Adipose tissue (tissue), 3 donors: Measurements from ENCODE around the gene DAB2IP. TPM values are rescaled to one million over a fixed set of nuclear protein-coding genes. Genes with fewer than 3 reads are reported as not detected.

Experiments
- H3K27ac ChIP-seq: one replicate; pipeline ENCODE4 v1.5.1; 2013; ENCODE audit warnings: low read depth, low read length
- WGBS, 3 donors: extraction: QIAGEN DNeasy Blood & Tissue Kit; methylation state at CpG; one replicate each; pipeline ENCODE4 v1.1.7; 2013; 5-methylcytosine and 5-hydroxymethylcytosine counted together
- polyA plus RNA-seq, 3 donors: library from polyadenylated mRNA; stranded (reverse); fragments of 200-250 nt; gene quantifications; one replicate each; pipeline ENCODE4 v1.2.3, GENCODE V29; 2013
- donor health status: healthy with polysubstance abuse.
- donor health status: Bipolar disorder and iron deficiency.
- donor health status: healthy.

Gene DAB2IP
- polyA plus RNA-seq, 3 donors: 9.7 to 29.9 (median 20.6) TPM

DNA sequence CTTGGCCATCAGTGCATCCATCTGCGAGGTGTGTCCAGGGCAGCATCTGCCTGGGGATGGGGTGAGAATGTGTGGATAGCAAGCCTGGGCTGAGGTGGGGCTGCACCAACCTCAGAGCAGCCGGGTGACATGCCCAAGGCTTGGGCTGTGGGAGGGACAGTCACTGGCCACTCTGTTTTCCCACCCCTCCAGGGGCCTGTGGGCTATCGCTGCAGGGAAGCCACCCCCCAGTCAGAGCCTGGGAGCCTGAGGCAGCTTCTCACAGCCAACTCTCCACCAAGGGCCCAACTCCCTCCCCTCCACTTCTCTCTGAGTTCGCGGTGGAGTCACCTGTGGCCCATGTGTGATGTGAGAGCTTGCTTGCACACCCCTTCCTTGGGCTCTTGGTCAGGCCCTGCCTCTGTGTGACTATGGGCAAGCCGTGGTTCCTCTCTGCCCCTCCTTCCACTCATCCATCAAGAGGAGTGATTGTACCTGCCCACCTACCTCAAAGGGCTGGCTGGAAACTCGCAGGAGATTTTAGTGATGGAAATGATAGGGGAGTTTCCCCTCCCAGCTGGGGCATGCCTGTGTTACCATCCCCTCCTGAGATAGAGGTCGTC lies 54.8 kb downstream of the DAB2IP start:
- no peak overlapping the region for H3K27ac ChIP-seq
- WGBS, 3 donors: 75 to 89% (median 86%) methylated on average over 8 of the region's 8 CpGs

DNA sequence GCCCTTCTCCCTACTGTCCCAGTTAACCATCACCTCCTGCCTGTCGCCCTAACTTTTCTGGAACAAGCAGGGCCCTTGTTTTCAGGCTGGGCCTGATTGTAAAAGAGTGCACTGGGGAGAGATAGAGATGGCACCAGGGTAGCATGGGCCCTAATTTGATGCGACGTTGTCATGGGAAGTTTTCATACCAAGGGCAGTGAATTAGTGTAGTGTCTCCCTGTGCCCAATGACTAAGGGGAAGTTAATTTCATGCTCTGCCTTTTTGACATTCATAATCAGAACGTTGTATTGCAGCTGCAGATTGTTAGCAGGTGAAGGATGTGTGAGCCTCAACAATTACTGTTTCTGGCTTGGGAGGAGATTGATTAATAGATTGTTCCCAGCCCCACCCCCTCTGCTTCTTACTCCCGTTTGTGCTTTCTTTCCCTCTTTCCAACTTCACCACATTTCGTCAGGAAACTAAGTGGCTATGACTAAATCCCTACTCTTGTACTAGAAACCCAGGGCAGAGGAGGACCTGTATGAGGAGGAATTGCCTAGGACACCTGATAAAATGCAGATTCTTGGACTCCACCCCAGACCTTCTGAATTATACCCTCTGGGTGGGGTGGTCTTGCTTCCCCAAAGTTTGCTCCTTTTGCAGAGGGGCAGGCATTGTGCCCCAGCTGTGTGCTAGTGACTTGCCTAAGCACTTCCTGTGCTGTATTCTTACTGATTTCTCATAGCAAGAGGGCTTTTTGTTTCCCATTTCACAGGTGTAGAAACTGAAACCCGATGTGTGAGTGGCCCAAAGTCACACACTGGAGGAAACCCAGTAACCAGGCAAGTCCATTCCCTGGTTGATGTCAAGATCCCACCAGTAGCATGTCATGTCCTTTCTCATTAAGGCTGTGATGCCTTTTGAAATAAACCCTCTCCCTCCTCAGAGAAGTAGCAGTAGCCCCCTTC lies 56.3 kb downstream of the DAB2IP start:
- H3K27ac ChIP-seq: no peak overlapping the region
- 57 to 76% (median 59%) methylated on average over 7 of the region's 7 CpGs for WGBS, 3 donors

DNA sequence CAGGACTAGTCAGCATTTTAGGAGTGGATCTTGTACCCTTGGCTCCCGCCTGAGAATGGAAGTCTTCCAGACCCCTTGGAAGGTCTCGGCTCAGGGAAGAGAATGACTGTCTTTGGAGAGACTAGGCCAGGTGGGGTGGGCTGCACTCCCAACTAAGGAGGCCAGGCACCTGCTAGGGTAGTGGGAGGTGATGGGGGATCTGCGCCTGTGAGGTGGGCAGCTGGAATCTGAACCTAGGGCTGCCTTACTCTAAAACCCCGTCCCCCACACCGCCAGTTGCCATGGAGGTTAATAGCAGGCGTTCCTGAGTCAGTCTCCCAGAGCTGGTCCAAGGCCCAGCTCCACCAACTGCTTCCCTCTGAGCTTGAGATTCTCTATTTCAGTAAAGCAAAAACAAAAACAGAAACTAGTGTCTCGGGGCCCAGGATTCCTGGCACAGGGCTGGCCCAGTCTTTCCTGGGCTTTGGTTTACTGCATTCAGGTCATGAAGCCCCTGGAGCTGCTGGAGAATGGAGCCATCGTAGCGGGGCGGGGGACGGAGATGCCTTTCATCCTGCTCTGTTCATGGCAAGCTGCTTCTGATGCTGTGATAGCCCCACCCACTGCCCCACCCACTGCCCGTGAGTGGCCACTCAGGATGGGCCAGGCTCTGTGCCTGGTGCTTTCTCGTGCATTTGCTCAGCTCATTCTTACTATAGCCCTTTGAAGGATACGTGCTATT lies 57.5 kb downstream of the DAB2IP start:
- no peak overlapping the region for H3K27ac ChIP-seq
- 90 to 92% (median 91%) methylated on average over 14 of the region's 14 CpGs for WGBS, 3 donors

DNA sequence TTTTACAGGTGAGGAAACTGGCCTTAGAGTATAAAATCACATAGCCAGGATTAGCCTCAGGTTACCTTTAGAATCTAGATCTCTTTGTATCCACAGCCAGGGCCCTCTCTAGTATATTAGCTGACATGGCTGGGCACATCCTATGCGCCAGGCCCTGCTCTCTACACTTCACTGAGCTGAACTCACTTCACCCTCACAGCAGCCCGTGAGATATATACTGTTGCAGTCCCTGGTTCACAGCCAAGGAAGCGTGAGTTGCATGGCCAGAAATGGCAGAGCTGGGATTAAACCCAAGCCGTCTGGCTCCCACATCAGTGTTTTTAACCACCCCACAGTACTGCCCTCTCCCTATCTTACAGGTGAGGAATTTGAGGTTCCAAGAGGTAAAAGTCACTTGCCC lies 58.4 kb downstream of the DAB2IP start:
- H3K27ac ChIP-seq: no peak overlapping the region
- WGBS, 3 donors: 64 to 91% (median 83%) methylated on average over 4 of the region's 4 CpGs

DNA sequence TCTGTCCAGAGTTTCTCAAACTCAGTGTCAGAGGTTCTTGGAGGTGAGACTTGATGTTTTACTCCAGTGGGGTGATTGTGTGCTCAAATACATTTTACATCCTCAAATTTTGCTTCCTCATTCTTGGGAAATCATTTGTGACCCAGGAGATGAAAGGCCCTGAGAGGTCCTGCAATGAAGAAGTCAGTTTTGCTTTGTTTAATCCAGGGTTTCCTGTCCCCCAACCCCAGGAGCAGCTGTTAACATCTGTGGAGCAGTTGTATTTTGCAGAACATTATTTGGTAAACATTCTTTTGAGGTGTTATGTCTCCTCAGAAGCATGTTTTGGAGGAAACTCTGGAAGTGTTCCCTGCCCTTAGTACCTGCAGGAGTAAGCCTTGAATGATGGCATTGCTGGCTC lies 59.8 kb downstream of the DAB2IP start:
- H3K27ac ChIP-seq: no peak overlapping the region

DNA sequence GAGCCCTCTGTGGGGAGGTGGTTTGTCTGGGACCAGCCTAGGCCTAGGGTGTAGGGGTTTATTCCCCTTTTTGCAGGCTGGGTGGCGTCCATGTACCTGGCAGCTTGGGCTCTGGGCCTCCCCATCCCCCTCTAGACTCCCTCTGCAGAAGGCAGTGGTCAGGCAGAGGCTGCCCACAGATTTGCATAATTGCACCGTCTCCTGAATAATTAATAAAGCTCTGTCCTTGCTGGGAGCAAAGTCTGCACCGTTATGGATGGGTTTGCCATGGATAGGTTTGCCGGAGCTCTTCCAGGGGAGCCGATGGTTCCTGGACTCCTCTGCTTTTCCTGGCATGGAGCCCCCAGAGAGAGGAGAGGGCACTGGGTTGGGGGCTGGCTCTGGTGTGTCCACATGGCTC lies 60.4 kb downstream of the DAB2IP start:
- no peak overlapping the region for H3K27ac ChIP-seq
- WGBS, 3 donors: 90 to 91% (median 90%) methylated on average over 5 of the region's 5 CpGs

DNA sequence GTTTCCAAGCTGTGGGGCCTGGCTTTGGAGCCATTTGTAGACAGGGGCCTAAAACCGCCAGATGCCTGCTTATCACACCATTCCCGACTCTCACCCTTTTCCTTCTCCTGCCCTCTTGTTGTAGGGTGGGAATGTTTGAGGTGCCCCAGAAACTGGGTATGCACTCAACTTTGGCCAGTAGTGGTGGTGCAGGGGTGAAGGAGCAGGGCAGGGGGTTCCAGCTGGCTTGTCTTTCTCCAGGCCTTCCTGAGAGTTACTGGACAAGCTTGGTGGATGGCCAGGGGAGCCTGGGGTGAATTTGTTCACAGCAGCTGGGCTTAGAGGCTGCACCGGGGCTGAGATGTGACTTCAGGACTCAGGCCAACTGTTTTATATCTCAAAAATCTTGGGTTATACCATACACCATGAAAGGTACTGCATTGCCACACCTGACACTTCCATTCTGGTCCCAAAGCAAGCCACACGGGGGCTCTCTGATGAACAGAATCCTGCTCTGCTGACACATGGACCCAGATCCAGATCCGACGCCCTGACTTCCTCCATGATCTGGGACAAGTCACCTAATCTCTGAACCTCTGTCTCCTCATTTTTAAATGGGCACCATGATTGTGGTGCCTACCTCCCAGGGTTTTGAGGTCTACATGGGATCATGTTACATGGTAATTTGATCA lies 62.1 kb downstream of the DAB2IP start:
- no peak overlapping the region for H3K27ac ChIP-seq
- 85 to 93% (median 86%) methylated on average over 6 of the region's 6 CpGs for WGBS, 3 donors

DNA sequence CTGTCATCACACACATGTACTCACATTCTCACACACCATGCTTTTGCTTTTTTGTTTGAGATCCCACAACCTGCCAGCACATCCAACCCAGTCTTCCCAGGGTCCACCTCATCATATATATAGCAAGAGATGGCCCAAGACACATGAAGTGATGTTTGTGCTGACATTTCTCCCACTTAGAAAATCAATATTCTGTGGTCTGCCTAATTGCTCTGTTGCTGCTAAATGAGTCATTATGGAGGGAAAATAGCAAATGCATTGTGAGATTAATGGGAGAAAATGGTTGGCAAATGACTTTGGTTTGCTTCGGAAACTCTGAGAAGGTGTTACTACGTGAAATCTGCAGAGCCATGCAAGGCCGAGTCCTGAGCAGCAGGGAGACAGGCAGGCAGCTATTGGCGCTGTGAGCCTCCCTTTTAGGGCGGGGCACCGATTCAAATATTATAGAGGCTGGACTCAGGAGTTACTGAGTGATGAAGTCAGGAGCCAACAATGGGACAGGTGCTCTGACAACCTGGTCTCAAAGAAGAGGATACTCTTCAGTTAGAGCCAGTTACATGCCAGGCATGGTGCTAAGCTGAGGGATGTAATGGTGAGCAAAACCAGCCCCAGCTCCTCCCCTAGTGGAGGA lies 62.8 kb downstream of the DAB2IP start:
- H3K27ac ChIP-seq: no peak overlapping the region
- 90 to 95% (median 94%) methylated on average over 6 of the region's 6 CpGs for WGBS, 3 donors

DNA sequence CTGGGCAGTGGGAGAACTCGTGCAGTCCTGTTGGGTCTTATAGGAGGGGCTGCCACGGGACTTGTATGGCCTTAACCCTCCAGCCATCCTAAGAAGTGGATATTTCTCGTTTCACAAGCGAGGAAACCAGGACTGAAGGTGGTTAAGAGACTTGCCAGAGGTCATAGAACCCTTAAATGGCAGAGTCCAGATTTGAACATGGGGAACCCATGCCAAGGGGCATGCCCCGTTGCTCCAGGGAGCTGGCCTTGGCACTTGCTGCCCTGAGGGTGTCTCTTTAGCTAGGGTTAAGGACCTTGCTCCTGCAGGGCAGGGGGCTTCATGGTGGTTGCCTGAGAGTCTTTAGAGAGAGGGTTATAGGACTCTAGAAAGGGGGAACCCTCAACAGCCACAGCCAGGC lies 63.4 kb downstream of the DAB2IP start:
- no peak overlapping the region for H3K27ac ChIP-seq
- WGBS, 3 donors: 91 to 95% (median 94%) methylated on average over 5 of the region's 5 CpGs

DNA sequence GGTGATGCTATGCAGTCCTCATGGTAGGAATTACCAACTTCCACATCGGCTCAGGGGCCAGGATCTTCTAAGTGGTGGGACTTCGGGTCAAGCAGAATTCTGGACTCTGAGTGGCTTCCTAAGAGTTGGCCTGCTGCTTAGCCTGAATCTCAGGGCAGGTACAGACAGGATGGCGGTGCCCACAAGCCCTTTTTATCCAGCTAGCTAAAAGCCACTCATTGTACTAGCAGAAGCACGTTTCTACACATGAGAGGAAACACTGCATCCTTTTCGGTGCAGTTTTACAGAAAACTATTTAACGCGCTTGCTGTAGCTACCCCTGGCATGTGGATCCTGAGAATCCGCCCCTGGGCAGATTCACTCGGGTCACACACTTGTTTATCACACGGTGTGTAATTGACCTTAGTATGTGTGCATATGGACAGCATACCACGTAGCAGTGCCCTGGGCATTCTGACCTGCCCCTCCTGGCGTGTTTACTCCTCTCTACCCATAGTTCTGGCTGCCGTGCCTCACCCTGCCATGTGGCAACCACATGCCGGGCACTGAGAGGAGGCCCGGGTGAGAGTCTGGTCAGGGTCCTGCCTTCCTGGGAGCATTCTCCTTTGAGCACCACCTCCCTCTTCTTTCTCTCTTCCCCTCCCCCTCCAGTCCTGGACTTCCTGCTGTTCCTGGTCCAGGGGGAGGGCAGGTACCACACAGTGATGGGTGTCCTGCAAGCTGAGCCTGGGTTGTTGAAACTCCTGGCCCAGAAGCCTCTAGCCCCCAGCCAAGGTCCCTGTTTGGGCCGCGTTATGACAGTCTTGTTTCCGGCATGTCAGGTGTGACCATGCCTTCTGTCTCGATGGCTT lies 65.9 kb downstream of the DAB2IP start:
- 83 to 90% (median 86%) methylated on average over 19 of the region's 19 CpGs for WGBS, 3 donors
- H3K27ac ChIP-seq: no peak overlapping the region

DNA sequence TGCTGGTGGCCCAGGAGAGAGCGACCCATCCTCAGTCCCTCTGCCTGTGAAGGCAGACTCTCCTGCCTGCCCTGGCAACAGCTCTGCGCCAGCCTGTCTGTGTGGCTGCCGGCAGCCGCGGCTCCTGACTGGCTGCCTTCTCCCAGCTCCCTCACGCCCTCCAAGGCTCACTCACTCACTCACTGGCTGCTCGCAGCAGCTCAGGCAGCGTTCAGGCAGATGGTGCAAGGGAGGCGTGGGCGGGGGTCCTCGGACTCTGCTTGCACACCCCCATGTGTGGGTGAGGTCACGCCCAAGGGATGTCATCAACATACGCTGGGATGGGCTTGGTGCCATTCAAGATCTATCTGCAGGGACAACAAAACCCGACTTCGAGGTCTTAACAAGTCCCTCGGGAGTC lies 66.7 kb downstream of the DAB2IP start:
- WGBS, 3 donors: 71 to 74% (median 72%) methylated on average over 16 of the region's 16 CpGs
- no peak overlapping the region for H3K27ac ChIP-seq

DNA sequence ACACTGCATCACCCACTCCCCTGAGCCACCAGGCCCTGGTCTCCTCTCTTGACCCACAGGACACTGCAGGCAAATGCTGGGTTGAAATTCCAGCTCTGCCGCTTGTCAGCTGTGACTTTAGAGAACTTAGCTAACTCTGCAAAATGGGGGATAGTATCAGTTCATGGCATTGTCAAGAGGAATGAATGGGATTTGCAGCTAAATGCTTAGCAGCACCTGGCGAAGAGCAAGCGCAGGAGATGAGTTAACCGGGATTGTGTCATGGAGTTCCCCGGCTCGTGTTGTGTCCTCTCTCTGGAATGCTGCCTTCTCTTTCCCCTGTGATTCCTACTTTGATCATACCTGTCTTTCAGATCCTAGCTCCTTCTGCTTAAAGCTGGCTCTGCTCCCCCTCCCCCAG lies 67.1 kb downstream of the DAB2IP start:
- H3K27ac ChIP-seq: no peak overlapping the region
- WGBS, 3 donors: 88 to 91% (median 91%) methylated on average over 6 of the region's 6 CpGs

DNA sequence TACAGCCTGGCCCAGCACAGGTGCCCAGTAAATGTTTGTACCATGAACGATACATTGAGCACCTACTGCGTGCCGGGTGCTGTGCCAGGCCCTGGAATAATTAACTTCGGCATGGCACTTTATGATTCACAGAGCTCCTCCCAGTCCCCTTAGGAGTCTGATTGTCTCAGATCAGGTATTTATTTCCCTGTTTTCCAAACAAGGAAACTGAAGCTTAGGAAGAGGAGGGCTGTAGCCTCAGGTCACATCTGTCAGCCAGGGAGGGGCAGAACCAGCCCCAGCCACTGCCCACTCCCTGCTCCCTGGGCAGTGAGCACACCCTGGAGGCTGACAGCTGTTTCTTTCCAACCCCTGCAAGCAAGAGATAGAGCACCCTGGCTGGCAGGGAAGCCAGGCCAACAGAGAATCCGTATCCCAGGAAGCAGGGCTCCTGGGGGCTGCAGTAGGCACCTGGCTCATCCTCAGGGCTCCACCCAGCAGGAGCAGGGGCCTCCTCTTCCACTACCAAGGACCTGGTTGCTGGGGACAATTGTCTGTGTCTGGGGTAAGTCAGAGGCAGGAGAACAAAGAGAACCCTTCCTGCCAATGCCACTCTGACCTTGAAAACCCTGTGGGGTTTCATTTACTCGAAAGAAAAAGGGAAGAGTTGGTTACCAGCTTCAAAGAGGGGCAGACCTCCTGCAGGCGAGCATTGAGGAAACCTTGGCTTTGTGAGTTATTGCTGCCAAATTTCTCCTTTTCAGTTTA lies 69.0 kb downstream of the DAB2IP start:
- no peak overlapping the region for H3K27ac ChIP-seq
- 55 to 67% (median 64%) methylated on average over 7 of the region's 7 CpGs for WGBS, 3 donors

DNA sequence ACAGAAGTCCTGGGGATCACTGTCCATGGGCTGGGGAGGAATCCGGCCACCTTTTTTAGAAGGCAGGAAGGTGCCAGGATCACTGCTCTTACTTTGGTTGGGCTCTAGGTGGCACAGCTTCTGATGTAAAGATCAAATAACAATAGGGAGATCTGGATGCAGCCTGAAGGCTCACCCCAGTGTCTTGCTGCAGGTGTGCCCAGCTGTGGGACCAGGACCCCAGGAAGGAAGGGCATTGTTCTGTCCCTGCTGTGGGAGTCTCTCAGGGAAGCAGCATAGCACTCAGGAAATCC lies 69.6 kb downstream of the DAB2IP start:
- 44 to 79% (median 71%) methylated on average over 1 of the region's 1 CpG for WGBS, 3 donors
- no peak overlapping the region for H3K27ac ChIP-seq

DNA sequence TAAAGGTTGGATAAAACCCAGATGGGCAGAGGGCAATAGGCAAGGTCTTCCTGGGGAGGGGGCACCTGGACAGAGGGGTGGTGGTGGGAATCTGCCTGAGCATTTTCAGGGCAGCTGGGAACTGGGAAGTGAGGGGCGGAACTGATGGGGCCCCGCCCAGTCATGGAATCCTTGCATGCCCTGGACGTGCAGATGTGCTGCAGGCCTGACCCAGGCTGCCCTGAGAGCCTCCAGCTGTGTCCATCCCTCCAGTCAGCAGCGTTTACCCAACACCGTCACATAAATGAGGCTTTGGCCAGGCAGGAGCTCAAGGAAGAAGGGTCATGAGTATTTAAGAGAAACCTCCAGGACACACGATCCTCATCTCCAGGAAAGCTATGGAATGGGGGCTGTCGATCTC lies 70.3 kb downstream of the DAB2IP start:
- no peak overlapping the region for H3K27ac ChIP-seq
- WGBS, 3 donors: 63 to 78% (median 71%) methylated on average over 7 of the region's 7 CpGs

DNA sequence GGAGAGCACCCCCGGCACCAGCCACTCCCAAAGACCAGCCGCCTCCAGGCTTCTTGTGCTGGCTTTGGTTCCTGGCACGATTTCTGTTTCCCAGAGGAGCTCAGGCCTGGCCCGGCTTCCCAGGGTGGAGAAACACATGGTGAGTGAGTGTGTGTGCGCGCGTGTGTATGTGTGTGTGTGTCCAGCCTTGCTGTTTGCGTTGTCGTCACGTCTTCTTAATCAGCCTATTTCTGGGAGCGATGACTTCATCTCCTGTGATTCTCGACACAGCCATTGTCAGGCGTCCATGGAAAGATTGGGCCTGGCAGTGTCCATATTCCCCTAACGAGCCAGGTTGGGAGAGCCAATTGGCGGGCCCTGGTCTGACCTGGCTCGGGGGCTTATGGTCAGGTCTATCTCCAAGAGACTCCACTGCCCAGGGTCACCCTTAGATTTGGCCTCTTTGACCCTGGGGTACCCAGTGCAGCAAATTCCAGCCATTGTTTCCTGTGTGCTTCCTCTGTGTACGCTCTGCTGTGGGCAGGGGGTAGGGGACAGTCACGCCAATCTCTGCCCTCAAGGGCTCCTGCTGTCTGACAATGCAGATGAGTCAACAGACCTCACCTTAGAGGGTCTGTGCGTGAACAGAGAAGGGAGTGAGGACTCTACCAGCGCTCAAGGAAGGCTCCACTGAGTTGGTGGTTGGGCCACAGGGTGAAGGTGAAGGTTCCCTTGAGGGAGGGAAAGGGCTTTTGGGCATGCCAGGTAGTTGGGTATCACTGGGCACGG lies 73.8 kb downstream of the DAB2IP start:
- H3K27ac ChIP-seq: peak overlapping the region; percentile 33
- 49 to 54% (median 53%) methylated on average over 21 of the region's 21 CpGs for WGBS, 3 donors
